ENCODE results near the gene SHLD1.

SHLD1 gene

DNA sequence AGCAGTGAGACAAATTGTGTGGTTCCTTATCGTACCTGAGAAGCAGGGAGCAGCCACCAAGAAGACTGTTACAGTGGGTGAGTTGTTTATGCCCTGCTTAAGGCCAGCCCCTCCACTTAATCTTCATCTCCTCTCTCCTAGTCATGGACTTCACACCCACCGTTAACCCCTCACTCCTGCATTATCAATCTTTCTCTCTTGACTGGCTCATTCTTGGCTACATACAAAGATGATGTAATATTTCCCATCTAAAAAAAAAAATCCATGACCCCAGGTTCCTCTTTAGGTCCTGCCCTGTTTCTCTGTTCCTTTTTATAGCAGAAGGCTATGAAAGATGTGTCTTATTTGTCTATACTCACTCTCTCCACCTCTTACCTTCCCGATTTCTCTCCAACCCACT lies 72.4 kb downstream of the SHLD1 start:
- no peak overlapping the region for H3K27ac ChIP-seq (replicated peaks; ENCODE audit: low read length)
- no peaks in the 10 kb centered on the region for H3K79me1 ChIP-seq (ENCODE audit: low read depth, low read length)
- H2AFZ ChIP-seq (ENCODE audit: low read length): no peak overlapping the region
- no peak overlapping the region for H4K8ac ChIP-seq (ENCODE audit: low read depth, low read length)
- no peak overlapping the region for H3K18ac ChIP-seq (ENCODE audit: low read length)
- no CpG with 5 or more reads among the region's 3 CpGs for WGBS, 2 donors (ENCODE audit: extremely low coverage in 2 of 2, insufficient read length in 2 of 2, insufficient replicate concordance in 1 of 2)
- DNase-seq (ENCODE audit: low spot score): no peak
- no peak overlapping the region for H3K9ac ChIP-seq (ENCODE audit: low read depth, low read length, poor library complexity)
- H2BK120ac ChIP-seq (ENCODE audit: low read depth, low read length): no peak overlapping the region
- no peak overlapping the region for H3K4me3 ChIP-seq (ENCODE audit: low read length in 2 of 2)
- no peak overlapping the region for H3K4ac ChIP-seq (ENCODE audit: low read length)
- H3K14ac ChIP-seq (ENCODE audit: low read length): no peak overlapping the region
- H3K36me3 ChIP-seq (replicated peaks in 1 of 2; ENCODE audit: control insufficient read depth in 2 of 2, insufficient read depth in 2 of 2, low read length in 2 of 2): no peaks in the 10 kb centered on the region
- no peak overlapping the region for H3K4me2 ChIP-seq (ENCODE audit: insufficient read depth, low read length, poor library complexity, severe bottlenecking)
- H3K4me1 ChIP-seq (ENCODE audit: control insufficient read depth in 2 of 2, insufficient read depth in 1 of 2, low read depth in 1 of 2, low read length in 2 of 2): peaks cover 5% of the 10 kb centered on the region in 2 donors
- no peak overlapping the region for H2BK15ac ChIP-seq (ENCODE audit: low read length)
- H4K91ac ChIP-seq (ENCODE audit: low read depth, low read length, poor library complexity): no peak overlapping the region
- no peak overlapping the region for H2BK12ac ChIP-seq (ENCODE audit: low read length)
- H3K23ac ChIP-seq (ENCODE audit: low read depth, low read length, poor library complexity): no peak overlapping the region
- no peaks in the 10 kb centered on the region for H3K9me3 ChIP-seq (replicated peaks in 1 of 2; ENCODE audit: control insufficient read depth in 2 of 2, insufficient read depth in 1 of 2, low read depth in 1 of 2, low read length in 2 of 2)
- H2AK5ac ChIP-seq (ENCODE audit: low read depth, low read length): no peak overlapping the region
- no peak overlapping the region for H2BK5ac ChIP-seq (ENCODE audit: low read length)
- no peaks in the 10 kb centered on the region for H3K27me3 ChIP-seq (ENCODE audit: control insufficient read depth in 3 of 3, insufficient read depth in 3 of 3, low read depth in 1 of 3, low read length in 3 of 3)

DNA sequence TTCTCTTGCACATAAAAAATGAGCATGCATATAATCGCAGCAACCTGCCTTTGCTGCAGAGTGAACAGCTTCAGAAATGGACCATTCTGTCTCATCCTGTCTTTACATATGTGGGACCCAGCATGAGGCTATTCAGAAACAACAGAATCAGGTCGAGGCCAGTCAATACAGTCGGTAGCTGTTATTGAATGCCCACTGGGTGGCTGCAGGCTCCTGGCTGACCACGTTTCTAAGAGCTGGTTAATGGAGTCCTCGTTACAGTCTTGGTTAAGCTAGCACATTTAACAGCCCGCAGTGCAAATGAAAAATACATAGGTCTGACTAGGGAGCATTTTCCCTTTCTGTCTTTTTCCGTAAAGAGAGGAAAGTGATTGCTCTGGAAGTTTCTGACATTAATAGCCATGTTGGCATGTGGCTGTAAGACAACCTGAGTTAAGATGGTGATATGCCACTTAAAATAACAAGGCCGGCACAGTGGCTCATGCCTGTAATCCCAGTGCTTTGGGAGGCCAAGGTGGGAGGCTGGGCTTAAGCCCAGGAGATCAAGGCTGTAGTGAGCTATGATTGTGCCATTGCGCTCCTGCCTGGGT lies 75.0 kb downstream of the SHLD1 start:
- Histone ChIP-seq H3K27me3 (ENCODE audit: control insufficient read depth in 3 of 3, insufficient read depth in 3 of 3, low read depth in 1 of 3, low read length in 3 of 3) (no peaks in the 10 kb centered on the region), H3K4me2 (ENCODE audit: insufficient read depth, low read length, poor library complexity, severe bottlenecking) (no peak overlapping the region), H3K36me3 (replicated peaks in 1 of 2; ENCODE audit: control insufficient read depth in 2 of 2, insufficient read depth in 2 of 2, low read length in 2 of 2) (no peaks in the 10 kb centered on the region), H3K9me3 (replicated peaks in 1 of 2; ENCODE audit: control insufficient read depth in 2 of 2, insufficient read depth in 1 of 2, low read depth in 1 of 2, low read length in 2 of 2) (no peaks in the 10 kb centered on the region), H3K4ac (ENCODE audit: low read length) (no peak overlapping the region), H3K23ac (ENCODE audit: low read depth, low read length, poor library complexity) (no peak overlapping the region), H3K27ac (replicated peaks; ENCODE audit: low read length) (no peak overlapping the region), H3K14ac (ENCODE audit: low read length) (no peak overlapping the region), H2BK120ac (ENCODE audit: low read depth, low read length) (no peak overlapping the region), H3K4me3 (ENCODE audit: low read length in 2 of 2) (no peak overlapping the region), H2AFZ (ENCODE audit: low read length) (no peak overlapping the region), H2BK5ac (ENCODE audit: low read length) (no peak overlapping the region), H2BK15ac (ENCODE audit: low read length) (no peak overlapping the region), H3K18ac (ENCODE audit: low read length) (no peak overlapping the region), H3K4me1 (ENCODE audit: control insufficient read depth in 2 of 2, insufficient read depth in 1 of 2, low read depth in 1 of 2, low read length in 2 of 2) (peaks cover 5% of the 10 kb centered on the region in 2 donors), H2BK12ac (ENCODE audit: low read length) (no peak overlapping the region), H3K79me1 (ENCODE audit: low read depth, low read length) (no peaks in the 10 kb centered on the region), H2AK5ac (ENCODE audit: low read depth, low read length) (no peak overlapping the region), H4K91ac (ENCODE audit: low read depth, low read length, poor library complexity) (no peak overlapping the region), H3K9ac (ENCODE audit: low read depth, low read length, poor library complexity) (no peak overlapping the region), H4K8ac (ENCODE audit: low read depth, low read length) (no peak overlapping the region)
- WGBS, 2 donors (ENCODE audit: extremely low coverage in 2 of 2, insufficient read length in 2 of 2, insufficient replicate concordance in 1 of 2): no CpG with 5 or more reads among the region's 9 CpGs
- DNase-seq (ENCODE audit: low spot score): no peak

DNA sequence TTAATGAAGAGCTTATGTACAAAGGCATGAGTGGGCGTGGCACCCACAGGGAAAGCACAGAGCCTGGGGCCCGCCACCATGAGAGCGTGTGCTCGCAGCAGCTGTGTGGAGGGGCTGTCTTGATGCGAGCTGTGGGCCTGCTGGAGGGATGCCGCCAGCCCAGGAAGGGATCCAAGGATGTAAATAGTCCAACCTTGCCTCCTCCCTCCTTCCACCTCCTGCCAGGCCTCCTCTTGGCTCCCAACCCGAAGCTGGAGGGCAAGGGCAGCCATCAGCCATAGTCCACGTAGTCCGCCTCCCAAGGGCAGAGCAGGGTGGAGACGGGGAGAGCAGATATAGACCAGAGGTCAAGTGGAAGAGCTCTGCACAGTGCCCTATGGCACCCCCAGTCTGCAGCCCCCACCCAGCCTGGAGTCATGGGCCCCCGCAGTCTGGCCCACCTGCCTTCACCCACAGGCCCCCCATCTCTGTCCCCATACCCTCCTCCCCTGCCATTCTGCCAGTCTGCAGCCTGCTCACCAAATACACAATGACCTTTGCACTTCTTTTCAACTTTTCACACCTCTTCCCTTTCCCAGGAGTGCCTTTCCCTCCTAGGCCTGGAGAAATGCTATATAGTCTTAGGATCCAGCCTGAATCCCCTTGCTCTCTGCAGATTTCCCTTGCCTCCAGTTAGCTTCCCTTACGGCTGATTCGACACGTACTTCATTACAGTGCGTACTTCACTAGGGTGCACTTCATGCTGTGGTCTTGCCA lies 77.1 kb downstream of the SHLD1 start:
- Histone ChIP-seq H3K18ac (ENCODE audit: low read length) (no peak overlapping the region), H2AK5ac (ENCODE audit: low read depth, low read length) (no peak overlapping the region), H2BK5ac (ENCODE audit: low read length) (no peak overlapping the region), H4K91ac (ENCODE audit: low read depth, low read length, poor library complexity) (no peak overlapping the region), H2BK12ac (ENCODE audit: low read length) (no peak overlapping the region), H2BK120ac (ENCODE audit: low read depth, low read length) (no peak overlapping the region), H3K27ac (replicated peaks; ENCODE audit: low read length) (no peak overlapping the region), H2BK15ac (ENCODE audit: low read length) (no peak overlapping the region), H3K79me1 (ENCODE audit: low read depth, low read length) (no peaks in the 10 kb centered on the region), H3K4me1 (ENCODE audit: control insufficient read depth in 2 of 2, insufficient read depth in 1 of 2, low read depth in 1 of 2, low read length in 2 of 2) (peaks cover 5% of the 10 kb centered on the region in 2 donors), H3K23ac (ENCODE audit: low read depth, low read length, poor library complexity) (no peak overlapping the region), H3K4ac (ENCODE audit: low read length) (no peak overlapping the region), H3K36me3 (replicated peaks in 1 of 2; ENCODE audit: control insufficient read depth in 2 of 2, insufficient read depth in 2 of 2, low read length in 2 of 2) (no peaks in the 10 kb centered on the region), H4K8ac (ENCODE audit: low read depth, low read length) (no peak overlapping the region), H3K9ac (ENCODE audit: low read depth, low read length, poor library complexity) (no peak overlapping the region), H3K14ac (ENCODE audit: low read length) (no peak overlapping the region), H3K27me3 (ENCODE audit: control insufficient read depth in 3 of 3, insufficient read depth in 3 of 3, low read depth in 1 of 3, low read length in 3 of 3) (no peaks in the 10 kb centered on the region), H3K4me2 (ENCODE audit: insufficient read depth, low read length, poor library complexity, severe bottlenecking) (no peak overlapping the region), H3K9me3 (replicated peaks in 1 of 2; ENCODE audit: control insufficient read depth in 2 of 2, insufficient read depth in 1 of 2, low read depth in 1 of 2, low read length in 2 of 2) (no peaks in the 10 kb centered on the region), H2AFZ (ENCODE audit: low read length) (no peak overlapping the region), H3K4me3 (ENCODE audit: low read length in 2 of 2) (peak overlapping the region in 1 of 2 donors; percentile 26)
- DNase-seq (ENCODE audit: low spot score): no peak
- no CpG with 5 or more reads among the region's 15 CpGs for WGBS, 2 donors (ENCODE audit: extremely low coverage in 2 of 2, insufficient read length in 2 of 2, insufficient replicate concordance in 1 of 2)

DNA sequence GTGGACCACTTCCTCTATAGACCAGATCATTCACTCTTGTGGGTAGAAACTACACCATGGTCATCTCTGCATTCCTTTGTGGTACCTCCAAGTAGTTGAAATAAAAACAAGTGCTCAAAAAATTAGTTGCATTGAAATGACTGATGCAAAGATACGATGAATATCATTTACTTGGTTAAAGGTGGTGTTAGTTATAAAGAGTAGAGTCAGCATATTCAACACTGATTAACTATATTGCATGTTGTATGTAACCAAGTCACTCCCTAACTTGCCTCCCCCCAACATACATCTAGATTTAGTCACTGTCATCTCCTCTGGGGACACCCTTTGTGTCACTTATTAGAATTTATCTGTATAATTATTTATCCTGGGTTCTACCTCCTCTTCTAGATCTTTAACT lies 77.7 kb downstream of the SHLD1 start:
- Histone ChIP-seq H4K91ac (ENCODE audit: low read depth, low read length, poor library complexity) (no peak overlapping the region), H3K27me3 (ENCODE audit: control insufficient read depth in 3 of 3, insufficient read depth in 3 of 3, low read depth in 1 of 3, low read length in 3 of 3) (no peaks in the 10 kb centered on the region), H3K4me2 (ENCODE audit: insufficient read depth, low read length, poor library complexity, severe bottlenecking) (no peak overlapping the region), H2BK5ac (ENCODE audit: low read length) (no peak overlapping the region), H3K4me3 (ENCODE audit: low read length in 2 of 2) (no peak overlapping the region), H2BK12ac (ENCODE audit: low read length) (no peak overlapping the region), H3K14ac (ENCODE audit: low read length) (no peak overlapping the region), H2AK5ac (ENCODE audit: low read depth, low read length) (no peak overlapping the region), H3K4me1 (ENCODE audit: control insufficient read depth in 2 of 2, insufficient read depth in 1 of 2, low read depth in 1 of 2, low read length in 2 of 2) (peaks cover 5% of the 10 kb centered on the region in 2 donors), H3K27ac (replicated peaks; ENCODE audit: low read length) (no peak overlapping the region), H4K8ac (ENCODE audit: low read depth, low read length) (no peak overlapping the region), H3K36me3 (replicated peaks in 1 of 2; ENCODE audit: control insufficient read depth in 2 of 2, insufficient read depth in 2 of 2, low read length in 2 of 2) (no peaks in the 10 kb centered on the region), H2AFZ (ENCODE audit: low read length) (no peak overlapping the region), H3K9me3 (replicated peaks in 1 of 2; ENCODE audit: control insufficient read depth in 2 of 2, insufficient read depth in 1 of 2, low read depth in 1 of 2, low read length in 2 of 2) (no peaks in the 10 kb centered on the region), H3K9ac (ENCODE audit: low read depth, low read length, poor library complexity) (no peak overlapping the region), H3K4ac (ENCODE audit: low read length) (no peak overlapping the region), H2BK120ac (ENCODE audit: low read depth, low read length) (no peak overlapping the region), H3K79me1 (ENCODE audit: low read depth, low read length) (no peaks in the 10 kb centered on the region), H3K23ac (ENCODE audit: low read depth, low read length, poor library complexity) (no peak overlapping the region), H3K18ac (ENCODE audit: low read length) (no peak overlapping the region), H2BK15ac (ENCODE audit: low read length) (no peak overlapping the region)
- WGBS, 2 donors (ENCODE audit: extremely low coverage in 2 of 2, insufficient read length in 2 of 2, insufficient replicate concordance in 1 of 2): no CpG with 5 or more reads among the region's 1 CpG
- no peak for DNase-seq (ENCODE audit: low spot score)

All from neuronal stem cell (in vitro differentiated cells).